SH-SY5Y (cell line): ENCODE results near the gene VPS9D1.

Experiments
- GATA2 ChIP-seq: IDR thresholded peaks from 2 replicates; pipeline ENCODE4 v1.6.1; 2011; ENCODE audit warnings: mild to moderate bottlenecking, low read depth, low read length
- GATA3 ChIP-seq: IDR thresholded peaks from 2 replicates; pipeline ENCODE4 v1.6.1; 2011; ENCODE audit warnings: low read depth, mild to moderate bottlenecking, low read length, moderate library complexity

DNA sequence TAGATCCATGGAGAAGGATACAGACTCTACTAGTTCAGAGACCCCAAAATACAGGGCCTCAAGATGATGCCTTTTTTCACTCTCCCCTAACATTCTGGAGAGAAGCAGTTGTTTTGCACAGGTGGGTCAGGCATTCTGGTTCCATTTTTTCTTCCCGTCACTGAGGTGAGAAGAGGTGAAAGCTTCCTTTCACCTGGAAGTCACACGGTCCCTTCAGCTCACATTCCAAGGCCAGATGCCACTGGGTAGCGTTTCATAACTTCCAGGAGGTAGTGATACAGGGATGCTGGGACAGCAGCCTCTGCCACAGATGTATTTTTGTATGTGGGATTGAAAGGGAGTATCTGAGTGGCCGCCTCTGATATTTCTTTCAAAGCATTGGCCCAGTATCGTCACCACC lies 32.3 kb downstream of the VPS9D1 start:
- TF ChIP-seq GATA2 (no peak), GATA3 (no peak)
